HG02763 (cell line): Measurements from ENCODE around the gene ADIPOR1.
"Not testable (repeated sequence)": the region's sequence is repeated elsewhere in the genome, so short reads cannot be mapped to it uniquely, and the experiment has no call there.

Experiments used
- ATAC-seq: cut with Tn5 transposase; IDR thresholded peaks from one replicate; pipeline ENCODE4 v1.9.1; 2021; ENCODE audit warnings: mild to moderate bottlenecking, moderate library complexity; ENCODE audit not compliant: unreplicated experiment

Gene ADIPOR1

GRCh38 chr1:202957733-202958543, at the start of gene ADIPOR1:
ADIPOR1 (minus strand) TSS chr1:202958312; CDS start chr1:202951070, 7,242 bp downstream.
- ATAC-seq: peak; percentile 94

- peak; percentile 95 for ATAC-seq
These were observed 49.1 kb upstream of the ADIPOR1 start, which contains the start of gene TMEM183A for GRCh38 chr1:203006948-203007871. TMEM183A (plus strand) TSS chr1:203007374; CDS start chr1:203007466, 92 bp downstream.

- ATAC-seq: not testable (repeated sequence)
These were observed 47.5 kb upstream of the ADIPOR1 start for GRCh38 chr1:203005395-203006142.

- no peak for ATAC-seq
These were observed 44.8 kb upstream of the ADIPOR1 start for GRCh38 chr1:203002951-203003350.

GRCh38 chr1:203001986-203002385, 43.9 kb upstream of the ADIPOR1 start:
- ATAC-seq: no peak

- no peak for ATAC-seq
These were observed 42.3 kb upstream of the ADIPOR1 start for GRCh38 chr1:203000217-203000944.

GRCh38 chr1:202998836-202999750, 41.0 kb upstream of the ADIPOR1 start:
- no peak for ATAC-seq

- ATAC-seq: no peak
These were observed 36.6 kb upstream of the ADIPOR1 start for GRCh38 chr1:202994756-202995155.

GRCh38 chr1:202991112-202991511, 33.0 kb upstream of the ADIPOR1 start:
- ATAC-seq: no peak

GRCh38 chr1:202989879-202990278, 31.8 kb upstream of the ADIPOR1 start:
- no peak for ATAC-seq

- ATAC-seq: no peak
These were observed 29.9 kb upstream of the ADIPOR1 start for GRCh38 chr1:202987922-202988583.

- no peak for ATAC-seq
These were observed 29.1 kb upstream of the ADIPOR1 start for GRCh38 chr1:202987255-202987654.

- not testable (repeated sequence) for ATAC-seq
These were observed 28.0 kb upstream of the ADIPOR1 start for GRCh38 chr1:202986120-202986519.

GRCh38 chr1:202982715-202983430, 24.8 kb upstream of the ADIPOR1 start:
- ATAC-seq: no peak

GRCh38 chr1:202981939-202982338, 23.8 kb upstream of the ADIPOR1 start:
- no peak for ATAC-seq

GRCh38 chr1:202979459-202979858, 21.3 kb upstream of the ADIPOR1 start:
- ATAC-seq: no peak

GRCh38 chr1:202976633-202977032, 18.5 kb upstream of the ADIPOR1 start:
- ATAC-seq: no peak

GRCh38 chr1:202974856-202975255, 16.7 kb upstream of the ADIPOR1 start:
- no peak for ATAC-seq
